Measurements from ENCODE around the gene WARS2. TPM values are rescaled to one million over a fixed set of nuclear protein-coding genes. Genes with fewer than 3 reads are reported as not detected.

WARS2 gene
- total and polyA plus RNA-seq, 2 of the 8 experiments (the other 6 are each of a cell fraction or from before 2014, with no cell fraction given): 4.3 to 12.9 TPM

DNA sequence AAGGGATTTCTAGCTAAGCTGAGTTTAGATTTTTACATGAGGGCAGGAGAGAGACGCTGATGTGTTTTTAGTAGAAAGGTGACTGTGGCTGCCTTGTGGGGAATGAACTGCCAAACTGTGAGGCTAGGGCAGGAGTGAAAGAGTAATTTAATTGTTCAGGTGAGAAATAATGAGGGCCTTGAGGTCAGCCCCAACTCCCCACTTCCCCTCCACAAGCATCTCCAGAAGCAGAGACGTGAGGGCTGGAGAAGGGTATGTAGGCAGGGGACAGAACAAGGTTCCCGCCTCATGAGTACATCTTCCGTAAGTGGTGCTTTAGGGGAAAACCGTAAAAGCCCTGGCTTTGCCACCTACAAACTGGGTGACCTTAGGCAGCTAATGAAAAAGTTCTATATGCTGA lies 70.8 kb downstream of the WARS2 start (continued):
- TF ChIP-seq RAD21 (IDR thresholded peaks at IDR 0.05 in 1 of 2, conservative IDR thresholded peaks at IDR 0.05 in 1 of 2; ENCODE audit: low read depth in 2 of 2, low read length in 2 of 2) (no peak), PHF8 (conservative IDR thresholded peaks at IDR 0.05; ENCODE audit: low read depth, low read length) (no peak), CBX5 (IDR thresholded peaks at IDR 0.05; ENCODE audit: low read depth, low read length) (no peak), GABPA (IDR thresholded peaks at IDR 0.05; ENCODE audit: borderline replicate concordance, insufficient read depth, low read length) (no peak), POLR2A (IDR thresholded peaks at IDR 0.05; ENCODE audit: control extremely low read depth in 1 of 2, low read depth in 2 of 2, low read length in 2 of 2) (no peak), MAX (IDR thresholded peaks at IDR 0.05) (no peak)

Data from H1 (cell line).